C4-2B (cell line): ENCODE results near the gene BSG.
A peak's percentile ranks its signal among the peaks of the same experiment; 100 is the strongest.
"Not testable (repeated sequence)": the region's sequence is repeated elsewhere in the genome, so short reads cannot be mapped to it uniquely, and the experiment has no call there.

Experiments used
- H3K27ac ChIP-seq: fragments of 450-650 bp; 2 replicates; pipeline ENCODE4 v1.5.1; 2017
- CTCF ChIP-seq: fragments of 450-650 bp; conservative IDR thresholded peaks from 2 replicates; pipeline ENCODE4 v1.5.1; 2017; ENCODE audit warnings: mild to moderate bottlenecking
- ZFX ChIP-seq: fragments of 450-650 bp; IDR thresholded peaks from 2 replicates; pipeline ENCODE4 v1.6.1; 2017

BSG gene

DNA sequence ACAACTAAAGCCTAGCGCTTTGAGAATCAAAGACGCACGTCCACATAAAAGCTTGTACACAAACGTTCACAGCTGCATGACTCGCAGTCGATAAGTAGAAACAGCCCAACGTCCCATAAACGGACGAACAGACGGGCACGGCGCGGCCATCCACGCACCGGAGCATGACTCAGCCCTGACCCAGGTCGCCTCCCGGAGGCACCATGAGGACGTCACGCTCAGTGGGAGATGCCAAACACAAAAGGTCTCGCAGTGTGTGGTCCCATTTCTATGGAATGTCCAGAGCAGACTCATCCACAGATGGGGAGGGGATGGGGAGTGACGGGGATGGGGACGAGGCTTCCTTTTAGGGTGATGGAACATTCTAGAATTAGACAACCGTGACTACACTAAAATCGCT, 51.6 kb downstream of the BSG start:
- no peak overlapping the region for H3K27ac ChIP-seq
- TF ChIP-seq CTCF (no peak), ZFX (no peak)

GRCh38 chr19:624433-625109, 52.2 kb downstream of the BSG start:
- no peak overlapping the region for H3K27ac ChIP-seq
- TF ChIP-seq ZFX (no peak), CTCF (no peak)

GRCh38 chr19:625257-625656, 52.9 kb downstream of the BSG start:
- H3K27ac ChIP-seq = no peak overlapping the region
- TF ChIP-seq CTCF = no peak
- TF ChIP-seq ZFX = no peak

GRCh38 chr19:626566-626965, 54.2 kb downstream of the BSG start:
- H3K27ac ChIP-seq = not testable (repeated sequence)

DNA sequence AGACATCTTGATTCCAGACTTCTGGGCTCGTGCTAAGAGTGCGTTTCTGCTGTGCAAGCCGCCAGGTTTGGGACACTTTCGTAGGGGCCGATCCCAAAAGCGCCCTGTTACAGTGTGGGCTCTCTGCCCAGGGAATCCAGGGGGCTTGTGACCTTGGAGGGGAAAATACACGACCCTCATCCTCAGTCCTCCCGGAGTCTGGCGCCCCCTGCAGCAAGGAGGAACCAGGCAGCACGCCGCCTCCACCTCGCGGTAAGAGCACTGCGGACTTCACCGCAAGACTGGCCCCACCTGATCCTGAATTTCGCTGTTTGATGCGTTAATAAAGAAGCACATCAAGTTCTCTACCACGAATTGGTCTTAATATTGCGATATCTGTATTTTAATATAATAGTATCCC, 55.8 kb downstream of the BSG start:
- no peak overlapping the region for H3K27ac ChIP-seq
- no peak for TF ChIP-seq ZFX
- TF ChIP-seq CTCF = no peak; the same call in 1 of the 2 replicates

DNA sequence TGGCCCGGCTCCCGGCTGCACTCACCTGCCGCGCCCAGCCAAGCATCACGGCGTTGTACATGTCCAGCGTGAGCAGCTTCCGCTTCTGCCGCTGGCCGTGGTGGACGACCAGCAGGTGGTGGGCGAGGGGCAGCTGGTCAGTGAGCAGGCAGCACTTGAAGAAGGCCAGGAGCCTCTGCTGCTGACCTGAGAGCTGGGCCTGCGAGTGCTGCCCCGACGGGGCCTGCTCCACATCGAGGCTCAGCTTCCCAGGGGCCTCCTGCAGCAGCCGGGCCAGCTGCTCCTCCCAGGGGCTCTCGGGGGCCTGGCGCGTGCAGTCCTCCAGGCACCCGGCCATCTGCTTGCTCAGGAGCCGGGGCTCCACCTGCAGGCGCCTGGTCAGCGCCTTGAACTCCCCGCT, 57.1 kb downstream of the BSG start:
- H3K27ac ChIP-seq = not testable (repeated sequence)

GRCh38 chr19:629961-630714, 57.7 kb downstream of the BSG start:
- TF ChIP-seq ZFX (no peak), CTCF (no peak)
- H3K27ac ChIP-seq = no peak overlapping the region

- H3K27ac ChIP-seq = peak overlapping the region; percentile 84
- TF ChIP-seq ZFX (no peak), CTCF (no peak)
Measured at GRCh38 chr19:632579-633067, 60.2 kb downstream of the BSG start.
